ENCODE measurements around the gene TRIB2.

Gene TRIB2

GRCh38 chr2:12739721-12740254 lies 23.1 kb downstream of the TRIB2 start:
- Histone ChIP-seq H3K36me3 (ENCODE audit: control insufficient read depth, insufficient read depth, low read length) (peaks cover 27% of the 10 kb centered on the region), H3K4me1 (ENCODE audit: control insufficient read depth, insufficient read depth, low read length) (no peaks in the 10 kb centered on the region), H3K27ac (ENCODE audit: insufficient read depth, low read depth, low read length, poor library complexity, severe bottlenecking) (no peak overlapping the region), H3K9me3 (ENCODE audit: control insufficient read depth, low read length) (no peaks in the 10 kb centered on the region), H3K27me3 (ENCODE audit: control insufficient read depth, insufficient read depth, low read length, poor library complexity, severe bottlenecking) (no peaks in the 10 kb centered on the region), H3K4me3 (ENCODE audit: insufficient read depth, low read depth, low read length) (no peak overlapping the region)
- WGBS, 2 experiments = 93 to 94% methylated on average over 9 of the region's 9 CpGs

GRCh38 chr2:12741380-12741779 lies 24.6 kb downstream of the TRIB2 start:
- no peaks in the 10 kb centered on the region for H3K9me3 ChIP-seq (ENCODE audit: control insufficient read depth, low read length)
- 91 to 95% methylated on average over 3 of the region's 3 CpGs for WGBS, 2 experiments
- peaks cover 24% of the 10 kb centered on the region for H3K36me3 ChIP-seq (ENCODE audit: control insufficient read depth, insufficient read depth, low read length)
- H3K4me1 ChIP-seq (ENCODE audit: control insufficient read depth, insufficient read depth, low read length) = no peaks in the 10 kb centered on the region
- no peaks in the 10 kb centered on the region for H3K27me3 ChIP-seq (ENCODE audit: control insufficient read depth, insufficient read depth, low read length, poor library complexity, severe bottlenecking)
- H3K27ac ChIP-seq (ENCODE audit: insufficient read depth, low read depth, low read length, poor library complexity, severe bottlenecking) = no peak overlapping the region
- H3K4me3 ChIP-seq (ENCODE audit: insufficient read depth, low read depth, low read length) = no peak overlapping the region

GRCh38 chr2:12742891-12743290 lies 26.2 kb downstream of the TRIB2 start:
- Histone ChIP-seq H3K4me1 (ENCODE audit: control insufficient read depth, insufficient read depth, low read length) (no peaks in the 10 kb centered on the region), H3K27ac (ENCODE audit: insufficient read depth, low read depth, low read length, poor library complexity, severe bottlenecking) (no peak overlapping the region), H3K27me3 (ENCODE audit: control insufficient read depth, insufficient read depth, low read length, poor library complexity, severe bottlenecking) (no peaks in the 10 kb centered on the region), H3K4me3 (ENCODE audit: insufficient read depth, low read depth, low read length) (no peak overlapping the region), H3K36me3 (ENCODE audit: control insufficient read depth, insufficient read depth, low read length) (peaks cover 24% of the 10 kb centered on the region), H3K9me3 (ENCODE audit: control insufficient read depth, low read length) (no peaks in the 10 kb centered on the region)
- 95 to 97% methylated on average over 3 of the region's 3 CpGs for WGBS, 2 experiments

- Histone ChIP-seq H3K36me3 (ENCODE audit: control insufficient read depth, insufficient read depth, low read length) (no peaks in the 10 kb centered on the region), H3K27me3 (ENCODE audit: control insufficient read depth, insufficient read depth, low read length, poor library complexity, severe bottlenecking) (no peaks in the 10 kb centered on the region), H3K4me3 (ENCODE audit: insufficient read depth, low read depth, low read length) (no peak overlapping the region), H3K9me3 (ENCODE audit: control insufficient read depth, low read length) (no peaks in the 10 kb centered on the region), H3K27ac (ENCODE audit: insufficient read depth, low read depth, low read length, poor library complexity, severe bottlenecking) (no peak overlapping the region), H3K4me1 (ENCODE audit: control insufficient read depth, insufficient read depth, low read length) (no peaks in the 10 kb centered on the region)
- WGBS, 2 experiments = 90 to 93% methylated on average over 7 of the region's 7 CpGs
These were observed 33.6 kb downstream of the TRIB2 start for GRCh38 chr2:12750166-12750905.

GRCh38 chr2:12754643-12755042 lies 37.9 kb downstream of the TRIB2 start:
- Histone ChIP-seq H3K36me3 (ENCODE audit: control insufficient read depth, insufficient read depth, low read length) (no peaks in the 10 kb centered on the region), H3K27me3 (ENCODE audit: control insufficient read depth, insufficient read depth, low read length, poor library complexity, severe bottlenecking) (no peaks in the 10 kb centered on the region), H3K4me3 (ENCODE audit: insufficient read depth, low read depth, low read length) (no peak overlapping the region), H3K9me3 (ENCODE audit: control insufficient read depth, low read length) (no peaks in the 10 kb centered on the region), H3K4me1 (ENCODE audit: control insufficient read depth, insufficient read depth, low read length) (no peaks in the 10 kb centered on the region), H3K27ac (ENCODE audit: insufficient read depth, low read depth, low read length, poor library complexity, severe bottlenecking) (no peak overlapping the region)
- WGBS, 2 experiments = 23 to 33% methylated on average over 4 to 5 of the region's 5 CpGs

GRCh38 chr2:12755384-12755783 lies 38.6 kb downstream of the TRIB2 start:
- Histone ChIP-seq H3K27ac (ENCODE audit: insufficient read depth, low read depth, low read length, poor library complexity, severe bottlenecking) (no peak overlapping the region), H3K27me3 (ENCODE audit: control insufficient read depth, insufficient read depth, low read length, poor library complexity, severe bottlenecking) (no peaks in the 10 kb centered on the region), H3K9me3 (ENCODE audit: control insufficient read depth, low read length) (no peaks in the 10 kb centered on the region), H3K4me1 (ENCODE audit: control insufficient read depth, insufficient read depth, low read length) (no peaks in the 10 kb centered on the region), H3K36me3 (ENCODE audit: control insufficient read depth, insufficient read depth, low read length) (no peaks in the 10 kb centered on the region), H3K4me3 (ENCODE audit: insufficient read depth, low read depth, low read length) (no peak overlapping the region)
- 90 to 96% methylated on average over 3 of the region's 3 CpGs for WGBS, 2 experiments

- H3K27me3 ChIP-seq (ENCODE audit: control insufficient read depth, insufficient read depth, low read length, poor library complexity, severe bottlenecking) = no peaks in the 10 kb centered on the region
- no peak overlapping the region for H3K27ac ChIP-seq (ENCODE audit: insufficient read depth, low read depth, low read length, poor library complexity, severe bottlenecking)
- H3K36me3 ChIP-seq (ENCODE audit: control insufficient read depth, insufficient read depth, low read length) = no peaks in the 10 kb centered on the region
- no peak overlapping the region for H3K4me3 ChIP-seq (ENCODE audit: insufficient read depth, low read depth, low read length)
- H3K9me3 ChIP-seq (ENCODE audit: control insufficient read depth, low read length) = no peaks in the 10 kb centered on the region
- H3K4me1 ChIP-seq (ENCODE audit: control insufficient read depth, insufficient read depth, low read length) = no peaks in the 10 kb centered on the region
- WGBS, 2 experiments = 83 to 89% methylated on average over 4 of the region's 4 CpGs
These were observed 42.5 kb downstream of the TRIB2 start for GRCh38 chr2:12759248-12759647.

- WGBS, 2 experiments = 95 to 98% methylated on average over 6 of the region's 6 CpGs
- Histone ChIP-seq H3K27me3 (ENCODE audit: control insufficient read depth, insufficient read depth, low read length, poor library complexity, severe bottlenecking) (no peaks in the 10 kb centered on the region), H3K27ac (ENCODE audit: insufficient read depth, low read depth, low read length, poor library complexity, severe bottlenecking) (no peak overlapping the region), H3K36me3 (ENCODE audit: control insufficient read depth, insufficient read depth, low read length) (no peaks in the 10 kb centered on the region), H3K4me1 (ENCODE audit: control insufficient read depth, insufficient read depth, low read length) (no peaks in the 10 kb centered on the region), H3K4me3 (ENCODE audit: insufficient read depth, low read depth, low read length) (no peak overlapping the region), H3K9me3 (ENCODE audit: control insufficient read depth, low read length) (no peaks in the 10 kb centered on the region)
These were observed 44.4 kb downstream of the TRIB2 start for GRCh38 chr2:12761104-12761503.

GRCh38 chr2:12762337-12762736 lies 45.6 kb downstream of the TRIB2 start:
- Histone ChIP-seq H3K36me3 (ENCODE audit: control insufficient read depth, insufficient read depth, low read length) (no peaks in the 10 kb centered on the region), H3K27ac (ENCODE audit: insufficient read depth, low read depth, low read length, poor library complexity, severe bottlenecking) (no peak overlapping the region), H3K9me3 (ENCODE audit: control insufficient read depth, low read length) (no peaks in the 10 kb centered on the region), H3K27me3 (ENCODE audit: control insufficient read depth, insufficient read depth, low read length, poor library complexity, severe bottlenecking) (no peaks in the 10 kb centered on the region), H3K4me1 (ENCODE audit: control insufficient read depth, insufficient read depth, low read length) (no peaks in the 10 kb centered on the region), H3K4me3 (ENCODE audit: insufficient read depth, low read depth, low read length) (no peak overlapping the region)
- WGBS, 2 experiments = 86 to 95% methylated on average over 2 of the region's 2 CpGs

GRCh38 chr2:12762976-12763375 lies 46.2 kb downstream of the TRIB2 start:
- 90 to 91% methylated on average over 4 of the region's 4 CpGs for WGBS, 2 experiments
- H3K27me3 ChIP-seq (ENCODE audit: control insufficient read depth, insufficient read depth, low read length, poor library complexity, severe bottlenecking) = no peaks in the 10 kb centered on the region
- no peak overlapping the region for H3K27ac ChIP-seq (ENCODE audit: insufficient read depth, low read depth, low read length, poor library complexity, severe bottlenecking)
- H3K4me3 ChIP-seq (ENCODE audit: insufficient read depth, low read depth, low read length) = no peak overlapping the region
- H3K36me3 ChIP-seq (ENCODE audit: control insufficient read depth, insufficient read depth, low read length) = no peaks in the 10 kb centered on the region
- no peaks in the 10 kb centered on the region for H3K4me1 ChIP-seq (ENCODE audit: control insufficient read depth, insufficient read depth, low read length)
- H3K9me3 ChIP-seq (ENCODE audit: control insufficient read depth, low read length) = no peaks in the 10 kb centered on the region

Measured in ectodermal cell (in vitro differentiated cells).